Right atrium auricular region (tissue), 2 donors: ENCODE results near the gene STIL. TPM values are rescaled to one million over a fixed set of nuclear protein-coding genes. Genes with fewer than 3 reads are reported as not detected.
"Not testable (repeated sequence)": the region's sequence is repeated elsewhere in the genome, so short reads cannot be mapped to it uniquely, and the experiment has no call there.

Source experiments
- DNase-seq: peaks from one replicate; pipeline ENCODE4 v3.0.0-alpha.2; 2019; ENCODE audit warnings: low spot score
- H3K27ac ChIP-seq, 2 donors: fragments of 200-600 bp; sonication (generic); 1 replicate in 1 of 2; 2 replicates in 1 of 2; pipeline ENCODE4 v1.5.1; 2016 to 2019
- H3K27me3 ChIP-seq, 2 donors: fragments of 200-600 bp; sonication (generic); one replicate each; pipeline versions ENCODE4 v1.5.1 to v1.6.0; 2017 to 2019
- H3K36me3 ChIP-seq: fragments of 200-600 bp; sonication (generic); one replicate; pipeline ENCODE4 v1.5.1; 2016
- H3K4me1 ChIP-seq, 2 donors: fragments of 200-600 bp; sonication (generic); one replicate each; pipeline versions ENCODE4 v1.5.1 to v1.6.0; 2017 to 2019
- H3K4me3 ChIP-seq, 2 donors: fragments of 200-600 bp; sonication (generic); 1 replicate in 1 of 2; 2 replicates in 1 of 2; pipeline ENCODE4 v1.5.1; 2017 to 2019; ENCODE audit warnings: mild to moderate bottlenecking in 1 of 2, moderate library complexity in 1 of 2
- H3K9me3 ChIP-seq, 2 donors: fragments of 200-600 bp; sonication (generic); one replicate each; pipeline ENCODE4 v1.5.1; 2019
- total RNA-seq, 2 donors: library from RNA; depleted of rRNA; stranded (reverse); fragments of >200 nt; gene quantifications; one replicate each; pipeline ENCODE4 v1.1.0, GENCODE V29; 2016
- TF ChIP-seq, protein P1 (sequence below), 2 donors: fragments of 200-600 bp; sonication (generic); IDR thresholded peaks; one replicate each; pipeline ENCODE4 v1.5.1; 2019; ENCODE audit warnings: antibody characterized with exemption in 2 of 2

Gene STIL
- total RNA-seq, 2 donors from 2014 or later: 0.31 to 0.52 TPM

DNA sequence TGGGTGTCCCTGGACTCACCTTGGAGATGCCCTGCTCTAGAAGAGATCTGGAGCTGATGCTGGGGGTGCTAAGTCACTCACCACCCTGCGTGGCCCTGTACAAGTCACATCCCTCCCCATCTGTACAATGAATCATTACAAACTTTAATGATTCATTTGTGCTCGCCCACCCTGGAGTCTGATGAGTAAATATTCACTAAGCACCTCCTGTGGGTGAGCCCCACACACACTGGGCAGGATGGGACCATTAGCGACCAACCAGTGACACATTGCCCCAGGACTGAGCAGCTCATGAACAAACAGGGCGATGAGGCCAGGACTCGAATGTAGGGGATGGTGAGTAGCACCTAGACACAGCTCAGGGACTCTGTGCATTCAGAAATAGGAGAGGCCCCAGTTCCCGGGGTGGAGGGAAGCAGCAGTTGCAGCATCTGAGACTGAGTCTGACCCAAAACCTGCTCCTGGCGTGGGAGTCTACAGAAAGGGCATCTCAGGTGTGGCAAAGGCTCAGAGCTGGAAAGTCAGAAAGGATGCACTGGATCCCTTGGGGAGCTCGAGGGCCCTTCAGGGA, 106.1 kb downstream of the STIL start:
- H3K4me1 ChIP-seq: peaks cover 0 to 16% of the 10 kb centered on the region in 2 donors
- peaks cover 0 to 4% of the 10 kb centered on the region in 2 donors for H3K9me3 ChIP-seq
- no peak for DNase-seq
- no peaks in the 10 kb centered on the region for H3K27me3 ChIP-seq
- TF ChIP-seq, protein P1, sequence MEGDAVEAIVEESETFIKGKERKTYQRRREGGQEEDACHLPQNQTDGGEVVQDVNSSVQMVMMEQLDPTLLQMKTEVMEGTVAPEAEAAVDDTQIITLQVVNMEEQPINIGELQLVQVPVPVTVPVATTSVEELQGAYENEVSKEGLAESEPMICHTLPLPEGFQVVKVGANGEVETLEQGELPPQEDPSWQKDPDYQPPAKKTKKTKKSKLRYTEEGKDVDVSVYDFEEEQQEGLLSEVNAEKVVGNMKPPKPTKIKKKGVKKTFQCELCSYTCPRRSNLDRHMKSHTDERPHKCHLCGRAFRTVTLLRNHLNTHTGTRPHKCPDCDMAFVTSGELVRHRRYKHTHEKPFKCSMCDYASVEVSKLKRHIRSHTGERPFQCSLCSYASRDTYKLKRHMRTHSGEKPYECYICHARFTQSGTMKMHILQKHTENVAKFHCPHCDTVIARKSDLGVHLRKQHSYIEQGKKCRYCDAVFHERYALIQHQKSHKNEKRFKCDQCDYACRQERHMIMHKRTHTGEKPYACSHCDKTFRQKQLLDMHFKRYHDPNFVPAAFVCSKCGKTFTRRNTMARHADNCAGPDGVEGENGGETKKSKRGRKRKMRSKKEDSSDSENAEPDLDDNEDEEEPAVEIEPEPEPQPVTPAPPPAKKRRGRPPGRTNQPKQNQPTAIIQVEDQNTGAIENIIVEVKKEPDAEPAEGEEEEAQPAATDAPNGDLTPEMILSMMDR (IDR thresholded peaks at IDR 0.05): no peak
- no peak overlapping the region for H3K4me3 ChIP-seq
- no peaks in the 10 kb centered on the region for H3K36me3 ChIP-seq
- no peak overlapping the region for H3K27ac ChIP-seq

DNA sequence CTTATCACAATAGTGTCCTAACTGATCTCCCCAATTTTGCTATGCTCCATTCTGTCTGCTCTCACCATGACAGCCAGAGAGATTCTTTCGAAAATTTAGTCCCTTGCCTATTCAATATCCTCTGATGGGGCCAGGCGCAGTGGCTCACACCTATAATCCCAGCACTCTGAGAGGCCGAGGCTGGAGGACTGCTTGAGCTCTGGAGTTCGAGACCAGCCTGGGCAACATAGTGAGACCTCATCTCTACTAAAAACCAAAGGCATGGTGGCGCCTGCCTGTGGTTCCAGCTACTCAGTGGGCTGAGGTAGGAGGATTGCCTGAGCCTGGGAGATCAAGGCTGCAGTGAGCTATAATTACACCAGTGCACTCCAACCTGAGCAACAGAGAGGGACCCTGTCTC, 108.0 kb downstream of the STIL start:
- no peaks in the 10 kb centered on the region for H3K36me3 ChIP-seq
- peaks cover 0 to 10% of the 10 kb centered on the region in 2 donors for H3K9me3 ChIP-seq
- DNase-seq: no peak
- H3K4me1 ChIP-seq: peaks cover 0 to 2% of the 10 kb centered on the region in 2 donors
- TF ChIP-seq, protein P1 (IDR thresholded peaks at IDR 0.05): no peak
- H3K4me3 ChIP-seq: no peak overlapping the region
- no peaks in the 10 kb centered on the region for H3K27me3 ChIP-seq
- no peak overlapping the region for H3K27ac ChIP-seq

DNA sequence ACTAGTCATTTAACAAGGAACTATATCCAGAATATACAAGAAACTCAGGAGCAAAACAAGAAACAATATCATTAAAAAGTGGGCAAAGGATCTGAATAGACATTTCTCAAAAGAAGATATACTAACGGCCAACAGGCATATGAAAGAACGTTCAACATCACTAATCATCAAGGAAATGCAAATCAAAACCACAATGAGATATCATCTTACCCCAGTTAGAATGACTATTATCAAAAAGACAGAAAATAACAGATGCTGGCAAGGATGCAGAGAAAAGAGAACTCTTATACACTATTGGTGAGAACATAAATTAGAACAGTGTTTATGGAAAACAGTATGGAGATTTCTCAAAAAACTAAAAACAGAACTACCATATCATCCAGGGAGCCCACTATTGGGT, 110.4 kb downstream of the STIL start:
- H3K27ac ChIP-seq, H3K36me3 ChIP-seq, H3K4me3 ChIP-seq, H3K27me3 ChIP-seq, H3K9me3 ChIP-seq, H3K4me1 ChIP-seq, DNase-seq: not testable (repeated sequence)

DNA sequence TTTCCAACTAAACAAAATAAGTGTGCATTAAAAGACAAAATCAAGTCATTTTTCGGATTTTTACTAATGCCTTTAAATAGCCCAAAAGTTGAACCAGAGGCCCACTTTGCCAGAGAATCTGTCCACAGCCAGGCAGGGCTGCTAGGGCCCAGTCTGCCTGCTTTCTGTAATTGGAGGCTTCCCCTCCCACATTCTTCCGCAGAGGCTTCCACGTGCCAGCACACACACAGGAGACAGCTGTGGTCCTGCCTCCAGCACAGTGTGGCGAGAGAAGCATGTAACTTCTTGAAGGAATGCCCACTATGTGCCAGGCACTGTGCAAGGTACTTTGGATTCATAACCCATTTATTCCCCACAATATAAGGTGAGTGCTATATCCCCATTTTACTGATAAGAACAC, 112.8 kb downstream of the STIL start:
- Histone ChIP-seq H3K4me1 (no peaks in the 10 kb centered on the region), H3K27ac (no peak overlapping the region), H3K4me3 (no peak overlapping the region), H3K9me3 (peaks cover 0 to 10% of the 10 kb centered on the region in 2 donors), H3K27me3 (no peaks in the 10 kb centered on the region), H3K36me3 (no peaks in the 10 kb centered on the region)
- TF ChIP-seq, protein P1 (IDR thresholded peaks at IDR 0.05): no peak
- DNase-seq: no peak

Other genes starting within 250 kb of the STIL start
- gene CYP4Z1, start 246.9 kb downstream of the STIL start, total RNA-seq: under 1 TPM in 1 of 2 donors, not detected in 1; 0.35 TPM
- gene CYP4A22, start 176.7 kb downstream of the STIL start, total RNA-seq: not detected
- 10 to 100 TPM in 1 of 2 donors, 1 to 10 TPM in 1; 3.1 to 10.6 TPM for gene PDZK1IP1, start 124.1 kb downstream of the STIL start, total RNA-seq
- 1 to 10 TPM; 3.1 to 4.1 TPM for gene TAL1, start 81.9 kb downstream of the STIL start, total RNA-seq
- 10 to 100 TPM; 51.4 to 72.3 TPM for gene CMPK1, start 19.6 kb upstream of the STIL start, total RNA-seq
- not detected for gene FOXE3, start 102.1 kb upstream of the STIL start, total RNA-seq
- under 1 TPM in 1 of 2 donors, not detected in 1; 0.04 TPM for gene FOXD2, start 123.9 kb upstream of the STIL start, total RNA-seq